NCI-H446 (cell line): ENCODE measurements around the gene RASSF5.
A peak's percentile ranks its signal among the peaks of the same experiment; 100 is the strongest.

Experiments used
- DNase-seq, 2 experiments: peaks; one replicate each; lab custom pipeline; 2025; lab: John Stamatoyannopoulos, UW

Gene RASSF5

DNA sequence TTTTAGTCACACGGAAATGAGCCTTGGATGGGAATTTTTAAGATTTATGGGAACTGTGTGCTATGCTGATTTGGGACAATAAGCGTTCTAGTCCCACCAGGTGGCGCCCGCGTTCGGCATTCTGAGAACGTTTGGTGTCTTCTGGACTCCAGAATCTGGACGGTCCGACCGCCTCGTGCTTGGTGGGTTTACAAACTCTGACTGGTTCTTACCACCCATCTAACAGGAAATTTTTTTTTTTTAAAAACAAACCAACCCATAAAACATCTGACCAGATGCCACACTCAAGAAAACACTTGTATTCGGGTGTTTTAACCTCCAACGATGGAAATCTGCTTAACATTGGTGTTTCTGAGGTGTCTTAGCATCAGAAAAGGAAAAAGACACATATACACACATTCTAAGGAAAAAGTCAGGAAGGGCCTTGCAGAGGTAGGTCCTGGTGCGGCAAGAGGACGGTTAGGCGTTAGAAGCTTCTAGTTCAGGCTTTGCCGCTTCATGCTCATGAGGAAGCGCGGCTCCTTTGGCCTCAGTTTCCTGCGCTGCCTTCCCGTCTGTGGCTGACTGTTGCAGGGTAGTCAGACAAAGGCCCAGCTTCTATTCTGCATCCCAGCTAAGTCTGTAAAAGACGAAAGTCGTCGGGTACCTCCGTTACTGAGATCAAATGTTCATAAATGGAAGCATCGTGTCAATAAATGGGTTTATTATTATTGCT is 127.2 kb downstream of the RASSF5 start:
- peak; percentile 98 for DNase-seq

DNA sequence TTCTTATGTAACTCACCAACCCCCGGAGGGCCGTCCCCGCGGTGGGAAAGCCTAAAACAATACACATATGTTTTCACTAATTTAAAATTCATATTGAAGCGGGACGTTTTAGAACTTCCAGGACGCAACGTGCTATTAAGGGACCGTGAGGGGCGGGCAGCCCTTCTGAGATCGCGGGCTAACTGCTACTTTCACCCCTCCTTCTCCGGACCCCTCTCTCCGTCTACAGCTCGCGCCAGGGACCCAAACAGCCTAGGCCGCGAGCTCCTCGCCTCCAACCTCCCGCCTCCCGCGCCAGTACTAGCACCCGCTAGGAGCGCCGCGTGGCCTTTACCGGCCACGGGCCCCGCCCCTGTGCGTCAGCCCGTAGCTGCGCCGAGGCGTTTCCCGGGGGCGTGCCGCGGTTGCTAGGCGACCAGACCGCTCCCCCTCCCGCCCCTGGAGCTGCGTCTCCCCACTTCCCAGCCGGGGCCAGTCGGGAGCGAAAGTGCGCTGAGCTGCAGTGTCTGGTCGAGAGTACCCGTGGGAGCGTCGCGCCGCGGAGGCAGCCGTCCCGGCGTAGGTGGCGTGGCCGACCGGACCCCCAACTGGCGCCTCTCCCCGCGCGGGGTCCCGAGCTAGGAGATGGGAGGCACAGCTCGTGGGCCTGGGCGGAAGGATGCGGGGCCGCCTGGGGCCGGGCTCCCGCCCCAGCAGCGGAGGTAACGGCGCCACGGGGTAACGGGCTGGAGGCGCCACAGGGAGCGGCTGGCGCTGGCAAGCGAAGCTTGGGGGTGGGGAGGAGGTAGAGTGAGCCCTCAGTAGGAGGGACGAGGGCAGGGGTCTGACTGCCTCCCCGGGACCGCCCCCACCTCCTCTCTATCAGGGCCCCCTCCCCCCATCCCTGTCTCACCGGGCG is 128.0 kb downstream of the RASSF5 start, which contains the start of gene DYRK3:
DYRK3 (plus strand) TSS at position 457 of the 898 bp plus-strand sequence; CDS start at position 625, 168 bp downstream.
- peak; percentile 75 to 97 for DNase-seq

DNA sequence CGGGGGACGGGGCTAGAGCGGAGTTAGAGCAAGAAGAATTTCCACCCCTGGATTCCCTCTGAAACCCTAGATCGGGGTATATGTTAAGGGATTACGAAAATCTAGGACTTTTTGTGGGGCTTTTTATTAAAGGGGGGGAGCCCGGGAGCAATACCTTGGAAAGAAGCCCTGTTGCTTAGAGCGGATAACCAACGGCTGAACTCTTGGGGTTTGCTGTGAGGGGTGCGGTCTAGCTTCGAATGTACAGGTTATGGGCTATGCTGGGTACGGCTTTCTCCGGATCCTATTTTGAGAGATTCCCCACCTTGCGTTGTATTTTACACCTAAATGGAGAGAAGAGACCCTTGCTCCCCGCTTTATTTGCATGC is 128.6 kb downstream of the RASSF5 start:
- no peak for DNase-seq

DNA sequence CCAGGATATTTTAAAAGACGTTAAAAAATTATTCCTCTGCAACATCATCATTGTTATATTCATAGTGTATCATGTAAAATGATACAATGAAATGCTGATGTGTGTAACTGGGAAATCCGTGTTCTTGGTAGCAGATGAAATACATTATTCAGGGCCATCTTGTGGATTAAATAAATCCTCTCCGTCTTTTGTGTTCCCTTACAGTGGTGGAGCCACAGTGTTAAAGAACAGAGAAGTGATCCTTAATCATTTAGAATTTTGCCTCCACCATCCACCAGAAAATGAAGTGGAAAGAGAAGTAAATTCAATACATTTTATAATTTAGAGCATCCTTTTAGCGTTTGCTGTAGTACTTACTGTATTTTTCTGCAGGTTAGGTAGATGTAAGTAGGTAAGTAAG is 129.3 kb downstream of the RASSF5 start:
- DNase-seq: no peak

DNA sequence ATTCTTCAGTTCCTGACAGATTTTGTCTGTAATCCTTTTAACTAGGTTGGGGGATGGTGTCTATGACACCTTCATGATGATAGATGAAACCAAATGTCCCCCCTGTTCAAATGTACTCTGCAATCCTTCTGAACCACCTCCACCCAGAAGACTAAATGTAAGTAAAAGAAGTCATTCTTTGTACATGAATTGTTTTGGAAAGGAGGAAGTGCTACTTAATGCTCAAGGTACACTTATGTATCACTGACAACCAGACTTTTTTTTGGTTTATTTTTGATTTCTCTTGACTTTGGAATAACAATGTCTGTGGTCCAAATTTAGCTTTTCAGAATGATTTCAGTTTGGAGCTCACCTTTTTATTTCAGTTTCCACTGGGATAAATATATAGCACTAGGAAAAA is 130.3 kb downstream of the RASSF5 start:
- no peak for DNase-seq
